ENCODE results near the gene ACVR1B. TPM values are rescaled to one million over a fixed set of nuclear protein-coding genes. Genes with fewer than 3 reads are reported as not detected.
A peak's percentile ranks its signal among the peaks of the same experiment; 100 is the strongest.

The ACVR1B gene
- total and polyA plus RNA-seq, 7 donors = 7.2 to 30.7 (median 9.8) TPM

DNA sequence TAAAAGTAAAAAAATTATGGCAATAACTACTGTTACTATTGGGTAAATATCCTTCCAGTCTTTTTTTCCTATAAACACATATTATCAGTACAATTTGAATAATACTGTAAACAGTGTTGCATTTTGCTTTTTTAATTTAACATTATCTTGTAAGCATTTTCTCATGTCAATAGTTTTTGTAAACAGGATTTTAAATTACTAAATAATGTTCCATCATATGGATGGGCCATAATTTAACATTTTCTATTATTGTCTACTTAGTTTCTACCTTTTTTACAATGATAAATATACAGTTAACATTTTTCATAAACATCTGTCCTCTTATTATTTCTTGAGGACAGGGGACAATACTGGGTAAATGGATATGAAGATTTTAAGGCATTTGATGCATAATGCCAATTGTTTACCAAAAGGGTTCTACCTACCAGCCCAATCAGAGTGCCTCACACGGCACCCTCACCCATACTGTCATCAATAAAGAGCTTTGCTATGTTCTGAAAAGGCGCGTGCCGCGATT lies 759 bp upstream of the ACVR1B start:
- no peaks in the 10 kb centered on the region for H3K36me3 ChIP-seq
- intact Hi-C loops (cut with DNase I) = loop anchor here (5.0 kb wide), 1 partner anchor 952 kb away; no protein-coding TSS in a partner anchor
- no peak for DNase-seq
- peaks cover 0 to 44% (median 33%) of the 10 kb centered on the region in 4 donors for H3K4me1 ChIP-seq
- no peak for TF ChIP-seq POLR2AphosphoS5 (IDR thresholded peaks at IDR 0.05)
- TF ChIP-seq POLR2A (IDR thresholded peaks at IDR 0.05) = no peak
- TF ChIP-seq, protein P1, sequence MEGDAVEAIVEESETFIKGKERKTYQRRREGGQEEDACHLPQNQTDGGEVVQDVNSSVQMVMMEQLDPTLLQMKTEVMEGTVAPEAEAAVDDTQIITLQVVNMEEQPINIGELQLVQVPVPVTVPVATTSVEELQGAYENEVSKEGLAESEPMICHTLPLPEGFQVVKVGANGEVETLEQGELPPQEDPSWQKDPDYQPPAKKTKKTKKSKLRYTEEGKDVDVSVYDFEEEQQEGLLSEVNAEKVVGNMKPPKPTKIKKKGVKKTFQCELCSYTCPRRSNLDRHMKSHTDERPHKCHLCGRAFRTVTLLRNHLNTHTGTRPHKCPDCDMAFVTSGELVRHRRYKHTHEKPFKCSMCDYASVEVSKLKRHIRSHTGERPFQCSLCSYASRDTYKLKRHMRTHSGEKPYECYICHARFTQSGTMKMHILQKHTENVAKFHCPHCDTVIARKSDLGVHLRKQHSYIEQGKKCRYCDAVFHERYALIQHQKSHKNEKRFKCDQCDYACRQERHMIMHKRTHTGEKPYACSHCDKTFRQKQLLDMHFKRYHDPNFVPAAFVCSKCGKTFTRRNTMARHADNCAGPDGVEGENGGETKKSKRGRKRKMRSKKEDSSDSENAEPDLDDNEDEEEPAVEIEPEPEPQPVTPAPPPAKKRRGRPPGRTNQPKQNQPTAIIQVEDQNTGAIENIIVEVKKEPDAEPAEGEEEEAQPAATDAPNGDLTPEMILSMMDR (IDR thresholded peaks at IDR 0.05) = no peak
- no peak for TF ChIP-seq EP300 (IDR thresholded peaks at IDR 0.05)
- 0 to 3% methylated on average over 5 of the region's 5 CpGs for WGBS, 2 donors
- H3K4me3 ChIP-seq = peak overlapping the region; percentile 42 to 98 (median 68)
- no peaks in the 10 kb centered on the region for H3K27me3 ChIP-seq
- no peaks in the 10 kb centered on the region for H3K9me3 ChIP-seq
- H3K27ac ChIP-seq = peak overlapping the region; percentile 65 to 70 (median 66)

DNA sequence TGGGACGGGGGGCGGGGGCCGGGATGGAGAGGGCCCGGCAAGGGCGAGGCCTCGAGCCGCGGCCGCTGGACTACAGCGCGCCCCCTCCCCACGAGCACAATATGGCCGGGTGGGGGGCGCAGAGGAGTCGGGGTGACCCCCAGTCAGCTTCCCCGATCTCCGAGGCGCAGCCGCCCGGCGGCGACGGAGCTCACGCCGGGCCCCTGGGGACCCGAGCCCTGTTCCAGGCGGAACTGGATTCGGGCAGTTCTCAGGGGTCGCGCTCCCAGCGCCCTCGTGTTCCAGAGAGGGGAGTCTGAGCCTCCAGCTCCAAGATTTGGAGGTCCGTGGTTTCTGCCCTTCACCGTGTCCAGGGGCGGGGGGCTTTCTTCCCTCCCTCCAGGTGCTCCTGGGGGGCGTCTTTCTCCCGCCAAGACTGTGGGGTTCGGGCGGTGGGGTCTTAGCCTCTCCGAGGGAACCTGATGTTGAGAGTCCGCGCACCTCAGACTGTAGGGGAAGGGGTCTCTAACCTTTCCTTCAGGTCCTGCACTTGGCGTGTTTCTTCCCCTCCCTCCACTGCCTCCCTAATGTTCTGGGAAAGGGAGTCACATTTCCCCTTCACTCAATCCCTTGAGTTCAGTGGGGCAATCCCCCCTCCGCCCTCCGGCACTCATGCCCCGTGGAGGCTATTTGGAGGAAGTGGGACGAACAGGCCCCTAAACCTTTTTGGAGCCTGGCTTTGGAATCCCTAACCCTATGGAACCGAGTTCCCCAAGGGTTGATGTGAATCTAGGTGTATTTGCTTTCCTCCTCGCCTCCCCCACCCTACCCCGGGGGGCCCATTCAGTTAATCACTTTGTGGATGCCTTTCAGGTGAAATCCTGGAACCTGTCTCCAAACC lies 584 bp downstream of the ACVR1B start:
- peak; percentile 71 for DNase-seq
- no peaks in the 10 kb centered on the region for H3K9me3 ChIP-seq
- WGBS, 2 donors = 1 to 2% methylated on average over 50 of the region's 50 CpGs
- peak overlapping the region; percentile 83 to 94 (median 89) for H3K27ac ChIP-seq
- intact Hi-C loops (cut with DNase I) = loop anchor here (5.0 kb wide), 1 partner anchor 950 kb away; no protein-coding TSS in a partner anchor
- H3K36me3 ChIP-seq = no peaks in the 10 kb centered on the region
- H3K4me3 ChIP-seq = peak overlapping the region; percentile 82 to 100 (median 95)
- peaks cover 0 to 48% (median 35%) of the 10 kb centered on the region in 4 donors for H3K4me1 ChIP-seq
- TF ChIP-seq EP300 (IDR thresholded peaks at IDR 0.05) (no peak), POLR2A (IDR thresholded peaks at IDR 0.05) (peak in 1 of 2 donors; percentile 36), POLR2AphosphoS5 (IDR thresholded peaks at IDR 0.05) (peak in 1 of 4 donors; percentile 10)
- TF ChIP-seq, protein P1 (IDR thresholded peaks at IDR 0.05) = no peak
- no peaks in the 10 kb centered on the region for H3K27me3 ChIP-seq

GRCh38 chr12:51953089-51953488 lies 1.6 kb downstream of the ACVR1B start:
- H3K4me3 ChIP-seq = peak overlapping the region; percentile 82 to 100 (median 95)
- no peaks in the 10 kb centered on the region for H3K9me3 ChIP-seq
- H3K4me1 ChIP-seq = peaks cover 0 to 53% (median 38%) of the 10 kb centered on the region in 4 donors
- no peaks in the 10 kb centered on the region for H3K27me3 ChIP-seq
- H3K27ac ChIP-seq = peak overlapping the region; percentile 83 to 94 (median 89)
- TF ChIP-seq POLR2A (IDR thresholded peaks at IDR 0.05) = no peak
- no peak for TF ChIP-seq POLR2AphosphoS5 (IDR thresholded peaks at IDR 0.05)
- TF ChIP-seq EP300 (IDR thresholded peaks at IDR 0.05) = no peak
- TF ChIP-seq, protein P1 (IDR thresholded peaks at IDR 0.05) = no peak
- 12 to 47% methylated on average over 8 of the region's 8 CpGs for WGBS, 2 donors
- intact Hi-C loops (cut with DNase I) = loop anchor here (5.0 kb wide), 1 partner anchor 949 kb away; no protein-coding TSS in a partner anchor
- H3K36me3 ChIP-seq = no peaks in the 10 kb centered on the region
- no peak for DNase-seq

DNA sequence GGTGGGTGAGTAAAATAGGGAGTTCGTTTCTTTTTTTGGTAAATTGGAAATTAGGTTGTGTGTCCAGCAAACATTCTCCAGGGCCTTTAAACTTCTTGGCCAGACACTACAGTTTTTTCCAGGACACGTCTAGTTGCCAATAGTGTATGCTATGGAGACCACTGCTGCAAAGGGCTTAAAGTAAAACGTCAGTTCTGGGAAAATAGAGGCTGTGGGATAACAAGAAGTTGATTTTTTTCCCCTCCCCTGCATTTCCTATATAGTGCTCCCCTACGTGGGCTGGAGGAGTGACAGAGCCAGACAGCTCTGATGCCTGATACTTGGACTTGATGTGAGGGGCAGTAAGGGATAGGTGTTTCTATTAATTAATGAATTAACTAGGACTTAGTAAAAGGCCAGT lies 2.4 kb downstream of the ACVR1B start:
- no peak for TF ChIP-seq POLR2A (IDR thresholded peaks at IDR 0.05)
- TF ChIP-seq EP300 (IDR thresholded peaks at IDR 0.05) = no peak
- TF ChIP-seq, protein P1 (IDR thresholded peaks at IDR 0.05) = no peak
- TF ChIP-seq POLR2AphosphoS5 (IDR thresholded peaks at IDR 0.05) = no peak
- no peak for DNase-seq
- 7 to 37% methylated on average over 4 of the region's 4 CpGs for WGBS, 2 donors
- peaks cover 0 to 57% (median 39%) of the 10 kb centered on the region in 4 donors for H3K4me1 ChIP-seq
- intact Hi-C loops (cut with DNase I) = loop anchor here (5.0 kb wide), 1 partner anchor 948 kb away; no protein-coding TSS in a partner anchor
- H3K9me3 ChIP-seq = no peaks in the 10 kb centered on the region
- peak overlapping the region; percentile 60 to 94 (median 87) for H3K27ac ChIP-seq
- no peaks in the 10 kb centered on the region for H3K36me3 ChIP-seq
- H3K4me3 ChIP-seq = peak overlapping the region in 1 of 4 donors; percentile 98
- H3K27me3 ChIP-seq = no peaks in the 10 kb centered on the region
